ENCODE results near the gene MRPL46. TPM values are rescaled to one million over a fixed set of nuclear protein-coding genes. Genes with fewer than 3 reads are reported as not detected.

Gene MRPL46
- total and polyA plus RNA-seq, 2 of the 4 experiments (the other 2 are of a cell fraction) = 14.2 to 24.2 TPM

DNA sequence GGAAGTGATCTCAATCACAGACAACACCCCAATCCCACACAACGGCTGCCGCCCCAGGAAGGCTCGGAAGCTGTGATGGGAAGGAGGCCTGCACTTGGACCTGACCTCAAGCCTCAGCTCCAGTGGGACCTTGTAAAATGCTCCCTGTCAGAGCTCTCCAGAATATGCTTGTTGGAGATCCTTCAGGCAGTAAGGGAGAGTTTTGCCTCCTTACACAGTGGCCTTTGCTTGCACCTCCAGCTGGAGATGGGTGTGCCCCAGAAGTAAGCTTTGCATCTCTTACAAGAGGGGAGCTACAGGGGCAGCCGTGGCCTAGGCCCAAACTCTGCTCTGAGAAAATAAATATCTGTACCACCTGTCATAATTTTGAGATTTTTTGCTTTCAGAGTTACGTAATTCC is 10.7 kb upstream of the MRPL46 start:
- Histone ChIP-seq H4K91ac (ENCODE audit: insufficient read depth, low read depth, low read length) (no peak overlapping the region), H3K27me3 (ENCODE audit: control insufficient read depth, insufficient read depth, low read length) (no peaks in the 10 kb centered on the region), H3K4me1 (ENCODE audit: control insufficient read depth, insufficient read depth, low read length) (peaks cover 2% of the 10 kb centered on the region; the same call in 1 of the 2 replicates), H3K56ac (ENCODE audit: extremely low read depth, insufficient read depth, low read length) (no peak overlapping the region), H3K9me3 (ENCODE audit: control insufficient read depth, insufficient read depth, low read length) (no peaks in the 10 kb centered on the region), H3K4ac (ENCODE audit: low read depth, low read length) (no peak overlapping the region), H3K9ac (ENCODE audit: low read depth, low read length) (no peak overlapping the region), H3K23ac (ENCODE audit: low read depth, low read length) (no peak overlapping the region), H4K20me1 (ENCODE audit: insufficient read depth, low read length) (no peaks in the 10 kb centered on the region), H2AK9ac (replicated peaks; ENCODE audit: low read depth, low read length, poor library complexity) (no peak overlapping the region), H2BK5ac (ENCODE audit: low read depth, low read length, poor library complexity, severe bottlenecking) (no peak overlapping the region), H4K8ac (ENCODE audit: low read depth in 2 of 2, low read length in 2 of 2) (no peak overlapping the region), H2BK15ac (ENCODE audit: low read depth, low read length) (no peak overlapping the region), H3K36me3 (ENCODE audit: control insufficient read depth, insufficient read depth, low read length) (peaks cover 24% of the 10 kb centered on the region), H3K4me2 (ENCODE audit: low read depth, low read length) (no peak overlapping the region), H2AFZ (replicated peaks; ENCODE audit: low read length, poor library complexity) (no peak overlapping the region), H3K14ac (replicated peaks; ENCODE audit: low read depth, low read length) (no peak overlapping the region), H3K27ac (ENCODE audit: insufficient read depth, low read length) (no peak overlapping the region), H3K4me3 (ENCODE audit: insufficient read depth, low read depth, low read length) (no peak overlapping the region), H2AK5ac (ENCODE audit: low read depth, low read length) (no peak overlapping the region), H3K18ac (ENCODE audit: low read depth, low read length) (no peak overlapping the region), H2BK120ac (ENCODE audit: low read depth, low read length) (no peak overlapping the region), H3K79me1 (ENCODE audit: low read depth in 1 of 2, low read length in 2 of 2) (0 out of 4 replicates have a peak, but pooled peaks cover 2% of the 10 kb centered on the region in 2 experiments), H4K5ac (ENCODE audit: low read depth, low read length) (no peak overlapping the region), H2BK20ac (ENCODE audit: low read depth, low read length) (no peak overlapping the region), H3K9me1 (ENCODE audit: insufficient read depth, low read length) (no peaks in the 10 kb centered on the region; the same call in 1 of the 2 replicates)
- DNase-seq = no peak
- intact Hi-C loops (cut with micrococcal nuclease) (loop anchor here (2.0 kb wide), 2 partner anchors 69 to 357 kb away; partner anchors contain the start of gene DET1), dilution Hi-C loops (cut with HindIII; ENCODE audit: low sequenced_read_pairs, unreplicated experiment) (no loop called here), in situ Hi-C loops (cut with MboI; ENCODE audit: low sequenced_read_pairs) (loop anchor here (25.0 kb wide), 2 partner anchors 359 to 534 kb away; no protein-coding TSS in a partner anchor)
- WGBS, 2 experiments (ENCODE audit: extremely low coverage in 2 of 2, insufficient read length in 1 of 2) = no CpG with 5 or more reads among the region's 5 CpGs
- ATAC-seq (ENCODE audit: low read depth) = no peak
- BruUV-seq (replicated peaks) = no TSS peak
- POLR2A ChIA-PET (ENCODE audit: unreplicated experiment) = no interaction called here
- no peak for TF ChIP-seq MAZ (IDR thresholded peaks at IDR 0.05; ENCODE audit: borderline replicate concordance, low read depth, low read length)
- TF ChIP-seq RAD21 (IDR thresholded peaks at IDR 0.05; ENCODE audit: low read length) = no peak
- TF ChIP-seq CEBPB (IDR thresholded peaks at IDR 0.05; ENCODE audit: low read depth, low read length) = peak; percentile 30; the same call in 1 of the 2 replicates
- TF ChIP-seq SMC3 (IDR thresholded peaks at IDR 0.05; ENCODE audit: low read depth, low read length) = no peak
- TF ChIP-seq RCOR1 (IDR thresholded peaks at IDR 0.05; ENCODE audit: insufficient replicate concordance, low read length) = no peak
- no peak for TF ChIP-seq MXI1 (IDR thresholded peaks at IDR 0.05; ENCODE audit: borderline replicate concordance, low read depth, low read length)
- TF ChIP-seq RFX5 (IDR thresholded peaks at IDR 0.05; ENCODE audit: low read depth, low read length) = no peak
- TF ChIP-seq ELK1 (IDR thresholded peaks at IDR 0.05; ENCODE audit: borderline replicate concordance, low read depth, low read length) = no peak
- CTCF ChIA-PET = interaction anchor here (1.2 kb wide), 1 partner anchor 141 kb away, joined by 3 read pairs; no protein-coding TSS in a partner anchor
